Epithelial cell of prostate (primary cell): Measurements from ENCODE around the gene RERG.
A peak's percentile ranks its signal among the peaks of the same experiment; 100 is the strongest.
"Not testable (repeated sequence)": the region's sequence is repeated elsewhere in the genome, so short reads cannot be mapped to it uniquely, and the experiment has no call there.

ENCODE experiments used
- DNase-seq: peaks from one replicate; pipeline ENCODE4 v3.0.0-alpha.2; 2011; ENCODE audit warnings: low read depth, low spot score
- H3K27ac ChIP-seq: fragments of 450-650 bp; 2 replicates; pipeline ENCODE4 v1.5.1; 2017; ENCODE audit warnings: mild to moderate bottlenecking

The RERG gene

DNA sequence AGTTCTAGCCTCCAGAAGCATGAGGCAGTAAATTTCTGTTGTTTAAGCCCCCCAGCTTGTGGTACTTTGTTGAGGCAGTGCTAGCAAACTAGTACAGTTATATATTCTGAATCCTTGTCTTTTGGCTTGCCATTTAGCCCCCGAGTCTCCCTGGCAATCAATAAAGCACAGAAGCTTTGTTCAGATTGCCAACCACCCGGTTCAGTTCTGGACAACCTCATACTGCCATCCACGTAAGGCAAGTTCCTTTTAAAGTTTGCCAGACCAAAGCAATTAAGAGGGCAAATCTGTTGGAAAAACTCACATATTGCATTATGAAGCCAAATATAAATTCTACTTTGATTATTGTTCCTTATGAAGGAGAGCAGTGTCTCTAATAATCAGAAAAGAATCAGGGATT is 67.1 kb downstream of the RERG start:
- no peak for DNase-seq
- no peak overlapping the region for H3K27ac ChIP-seq

DNA sequence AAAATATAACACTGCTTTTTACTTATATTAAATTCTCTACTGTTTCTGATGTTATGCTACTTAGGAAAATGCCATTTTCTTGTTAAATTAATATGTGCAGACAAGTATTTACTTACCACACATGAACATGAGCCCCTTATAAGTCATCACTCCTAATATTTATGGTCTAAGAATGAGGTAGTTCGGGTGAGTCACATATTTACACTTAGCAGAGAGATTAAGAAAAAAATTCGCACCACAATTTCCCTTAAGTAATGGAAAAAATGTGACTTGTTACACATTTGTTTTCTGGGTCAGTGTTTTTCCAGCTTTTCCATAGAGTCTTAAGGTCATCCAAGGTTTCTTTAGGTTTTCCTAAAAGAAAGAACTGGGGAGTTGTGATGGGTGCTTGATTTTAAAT is 68.3 kb downstream of the RERG start:
- peak; percentile 41 for DNase-seq
- no peak overlapping the region for H3K27ac ChIP-seq

DNA sequence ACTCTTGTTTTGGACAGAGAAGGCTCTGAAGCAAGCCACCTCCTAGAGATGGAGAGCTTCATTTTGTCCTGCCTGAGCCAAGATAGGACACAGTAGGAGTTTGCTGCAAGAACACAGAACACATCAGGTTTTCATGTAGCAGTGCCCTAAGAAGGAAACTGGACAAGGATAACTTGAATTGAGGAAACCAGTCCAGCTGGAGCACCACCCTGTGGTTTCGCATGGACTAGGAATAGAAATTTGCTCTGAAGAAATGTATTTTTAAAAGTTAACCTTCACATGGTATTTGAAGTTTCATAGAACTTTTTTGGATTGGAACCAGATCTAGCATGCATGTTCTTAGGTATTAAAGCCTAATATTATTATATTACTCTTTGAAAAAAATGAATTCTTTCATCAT is 68.8 kb downstream of the RERG start:
- no peak overlapping the region for H3K27ac ChIP-seq
- no peak for DNase-seq

DNA sequence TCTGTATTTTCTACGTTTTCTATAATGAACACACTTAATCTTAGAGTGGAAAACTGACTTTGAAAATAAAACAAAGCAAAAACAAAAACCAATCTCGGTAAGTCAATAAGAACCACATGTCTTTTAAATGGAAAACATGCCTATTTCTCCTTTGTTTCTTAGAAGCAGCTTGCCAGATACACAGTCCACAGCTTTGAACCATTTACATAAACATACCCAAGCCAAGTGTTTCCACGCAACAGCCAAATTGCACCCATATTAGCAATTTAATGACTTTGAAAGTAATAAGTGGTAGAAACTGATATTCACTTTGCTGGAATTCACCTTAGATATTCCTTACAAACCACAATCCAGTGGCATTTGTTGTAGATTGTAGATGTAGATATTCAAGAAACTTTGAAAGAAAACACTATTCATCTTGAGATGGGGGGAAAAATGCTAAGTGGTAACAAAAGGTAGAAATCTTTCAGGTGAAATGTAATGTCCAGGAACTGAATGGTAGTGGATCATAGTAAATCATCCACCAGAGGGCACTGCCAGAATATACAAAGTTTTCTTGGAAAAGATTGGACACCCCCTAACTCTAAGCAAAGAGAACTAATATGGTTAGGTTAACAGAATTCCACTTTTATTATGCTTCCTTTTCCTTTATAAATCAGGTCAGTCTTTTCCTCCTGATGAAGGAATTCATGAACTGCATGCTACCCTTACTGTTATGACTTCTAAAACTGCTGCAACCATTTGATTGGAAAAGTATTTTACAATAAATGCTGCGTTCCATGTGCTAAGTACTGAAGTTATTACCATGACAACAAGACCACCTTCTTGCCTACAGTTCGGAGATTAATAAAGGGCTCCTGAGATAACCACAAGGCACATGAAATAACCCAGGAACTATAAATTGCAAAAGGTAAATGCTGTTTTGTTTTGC is 69.8 kb downstream of the RERG start:
- H3K27ac ChIP-seq: no peak overlapping the region

DNA sequence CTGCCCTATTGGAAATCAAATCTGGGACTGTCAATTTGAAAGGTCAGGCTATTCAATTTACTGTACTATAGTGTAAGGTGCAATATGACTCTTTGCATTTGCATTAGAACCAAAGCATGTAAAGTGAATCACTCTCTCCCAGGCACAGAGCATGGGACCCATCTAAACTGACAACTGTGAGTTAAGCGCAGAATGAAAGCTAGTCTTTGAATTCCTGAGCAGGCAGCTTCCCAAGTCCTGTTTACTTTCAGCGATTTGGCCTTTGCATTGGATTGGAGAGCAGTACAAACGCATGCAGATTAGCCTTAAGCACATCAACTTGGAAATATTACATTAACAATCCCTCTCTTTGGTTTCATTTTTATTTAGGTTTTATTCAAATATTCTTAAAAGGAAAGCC is 74.6 kb downstream of the RERG start:
- H3K27ac ChIP-seq: no peak overlapping the region
- DNase-seq: no peak

More for the DNA sequence above, 69.8 kb downstream of the RERG start:
- no peak for DNase-seq

DNA sequence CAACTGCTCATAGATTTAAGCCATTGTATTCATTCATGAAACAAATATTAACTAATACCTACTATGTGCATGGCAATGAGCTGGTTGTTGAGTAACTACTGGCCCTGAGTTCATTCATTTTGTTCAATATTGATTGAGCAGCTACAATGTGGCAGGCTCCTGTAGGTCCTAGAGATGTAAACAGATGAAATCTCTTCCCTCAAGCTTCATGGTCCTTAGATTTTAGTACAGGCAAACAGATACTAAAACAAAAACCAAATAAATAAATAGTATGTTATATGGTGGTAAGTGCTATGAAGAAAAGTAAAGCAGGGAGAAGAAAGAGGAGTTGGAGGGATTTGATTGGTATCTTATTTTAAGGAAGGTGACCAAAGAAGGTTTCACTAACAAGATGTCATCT is 77.8 kb downstream of the RERG start:
- DNase-seq: no peak
- H3K27ac ChIP-seq: no peak overlapping the region

DNA sequence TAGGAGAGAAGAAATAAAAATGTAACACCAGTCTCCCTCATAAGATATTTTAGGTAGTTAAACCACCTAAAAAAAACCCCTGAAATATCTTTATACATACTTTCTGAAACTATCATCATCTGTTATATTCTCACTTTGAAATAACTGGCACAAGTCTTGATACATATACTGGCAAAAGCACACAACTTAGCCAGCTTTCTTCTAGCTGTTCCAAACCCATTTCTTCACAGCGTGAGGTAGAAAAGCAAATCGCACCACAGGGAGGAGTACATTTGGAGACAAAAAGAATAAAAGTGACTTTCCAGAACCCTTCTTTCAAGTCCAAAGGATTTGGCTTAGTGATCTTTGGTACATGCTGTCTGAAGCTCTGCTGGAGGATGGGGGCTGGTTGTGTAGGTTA is 78.5 kb downstream of the RERG start:
- DNase-seq: no peak

DNA sequence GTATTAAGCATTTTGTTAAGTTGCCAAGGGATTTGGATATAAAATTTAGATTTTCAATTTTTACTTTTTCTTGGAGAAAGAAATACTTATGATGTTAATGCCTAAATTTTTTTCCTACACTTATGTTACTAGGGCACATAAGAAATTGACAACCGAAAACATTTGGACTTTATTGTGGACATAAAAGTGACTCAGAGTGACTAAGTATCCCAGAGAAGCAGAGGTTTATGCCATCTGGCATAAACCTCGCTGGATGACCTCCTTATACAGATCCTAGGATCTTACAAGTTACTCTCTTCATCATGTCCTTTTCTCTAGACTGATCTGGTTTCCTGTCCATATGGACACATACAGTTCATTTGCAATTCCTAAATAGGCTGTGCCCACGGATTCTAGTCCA is 89.8 kb downstream of the RERG start:
- no peak for DNase-seq
- H3K27ac ChIP-seq: no peak overlapping the region

More for the DNA sequence above, 78.5 kb downstream of the RERG start:
- no peak overlapping the region for H3K27ac ChIP-seq

DNA sequence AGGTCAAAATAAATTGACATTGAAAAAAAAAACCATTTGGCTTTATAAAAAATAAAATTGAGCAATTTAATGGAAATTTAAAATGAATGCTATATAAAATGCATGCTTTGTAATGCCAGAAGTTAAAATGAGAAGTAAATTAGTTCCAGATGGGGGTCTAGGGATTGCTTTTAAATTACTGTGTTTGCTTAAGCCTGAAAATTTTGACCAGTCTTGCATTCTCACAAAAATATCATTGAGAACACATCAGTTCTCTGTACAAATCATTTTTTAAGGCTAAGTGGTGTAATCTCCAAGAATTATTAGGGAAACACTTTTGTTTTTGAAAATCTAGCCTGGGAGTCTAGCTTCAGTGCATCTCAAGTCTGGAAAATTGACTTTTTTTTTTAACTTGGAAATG is 90.7 kb downstream of the RERG start:
- DNase-seq: no peak
- H3K27ac ChIP-seq: no peak overlapping the region

DNA sequence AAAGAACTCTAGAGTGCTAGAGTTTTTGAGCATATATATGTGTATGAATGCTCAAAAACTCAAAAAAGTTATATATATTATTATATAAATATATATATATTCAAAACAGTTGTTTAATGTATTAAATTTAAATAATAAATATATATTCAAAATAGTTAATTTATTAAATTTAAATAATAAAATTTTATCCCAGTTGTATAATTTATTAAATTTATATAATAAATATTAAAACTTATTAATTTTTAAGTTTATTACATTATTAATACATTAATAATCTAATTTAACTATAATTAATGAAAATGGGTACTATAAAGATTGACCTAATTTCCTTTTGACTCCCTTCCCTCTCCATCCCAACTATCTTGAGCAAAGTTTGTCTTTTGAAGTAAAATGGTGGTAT is 97.8 kb downstream of the RERG start:
- H3K27ac ChIP-seq: no peak overlapping the region
- no peak for DNase-seq

DNA sequence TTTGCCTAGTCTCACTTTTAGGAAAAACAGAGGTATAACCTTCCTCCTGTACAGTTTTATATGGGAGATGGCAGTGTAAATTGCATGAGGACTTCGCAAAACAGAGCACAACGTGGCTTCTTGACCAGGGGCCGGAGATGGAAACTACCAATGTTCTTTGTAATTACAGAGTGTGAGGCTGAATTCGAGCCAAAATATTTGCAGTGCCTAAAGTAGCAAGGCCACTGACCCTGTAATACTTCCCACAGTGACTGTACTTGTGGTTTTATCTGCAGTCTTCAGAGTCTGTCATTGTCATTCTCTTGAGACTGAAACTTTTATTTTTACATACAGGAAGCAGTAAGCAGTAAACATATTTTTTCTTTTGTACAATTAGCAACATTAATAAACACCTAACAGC is 98.9 kb downstream of the RERG start:
- no peak overlapping the region for H3K27ac ChIP-seq
- DNase-seq: no peak

DNA sequence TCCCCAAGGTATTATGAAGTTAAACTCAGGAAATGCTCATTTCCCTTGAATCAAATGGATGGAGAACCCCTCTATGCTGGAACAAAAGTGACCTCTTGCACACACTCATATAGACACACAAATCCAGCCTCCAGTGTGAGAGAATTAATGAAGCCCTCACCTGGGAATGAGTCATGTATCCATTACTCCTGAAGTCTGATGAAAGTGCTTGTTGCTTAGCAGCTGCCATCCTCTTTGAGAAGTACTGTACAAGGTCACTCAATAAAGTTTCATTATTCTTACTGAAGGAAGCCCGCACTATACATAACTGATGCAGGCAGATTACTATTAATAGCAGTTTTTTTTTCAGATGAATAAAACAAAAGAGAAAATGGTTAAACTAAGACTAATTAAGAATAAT is 102.3 kb downstream of the RERG start:
- no peak for DNase-seq
- H3K27ac ChIP-seq: no peak overlapping the region

DNA sequence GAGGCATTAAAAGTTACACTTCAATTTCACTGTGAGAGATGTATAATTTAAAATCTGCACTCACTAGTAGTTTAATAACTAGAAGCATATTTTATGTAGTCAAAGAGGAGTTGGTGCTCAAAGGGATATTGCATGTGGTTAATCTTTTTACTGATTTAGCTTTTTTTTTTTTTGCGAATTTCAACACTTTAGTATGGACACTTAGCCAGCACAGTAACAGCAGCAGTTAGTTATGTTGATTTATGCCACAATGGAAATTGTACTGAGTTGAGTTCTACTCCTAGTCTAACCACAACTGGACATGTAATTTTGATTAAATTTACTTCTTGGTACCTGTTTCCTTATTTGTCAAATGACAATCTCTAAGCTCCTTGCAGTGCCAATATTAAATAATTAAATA is 104.2 kb downstream of the RERG start:
- H3K27ac ChIP-seq: no peak overlapping the region
- DNase-seq: no peak

DNA sequence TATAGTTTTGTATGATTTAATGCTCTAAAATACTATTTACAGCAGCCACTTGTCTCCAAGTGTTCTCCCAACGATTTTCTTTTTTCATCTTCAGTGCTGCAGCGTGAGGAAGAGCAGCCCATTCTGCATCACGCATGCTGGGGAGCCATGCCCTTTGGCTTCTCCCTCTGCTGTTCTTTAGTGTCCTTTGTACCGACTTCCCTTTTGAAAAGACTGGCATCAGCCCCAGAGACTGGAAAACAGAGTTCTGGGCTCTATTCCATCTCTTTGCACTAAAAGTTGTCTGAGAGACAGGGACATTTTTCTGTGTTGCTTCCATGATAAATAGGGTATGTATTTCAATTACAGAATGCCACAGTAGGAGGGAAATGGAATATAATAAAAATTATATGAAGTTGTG is 105.1 kb downstream of the RERG start:
- no peak overlapping the region for H3K27ac ChIP-seq
- no peak for DNase-seq

DNA sequence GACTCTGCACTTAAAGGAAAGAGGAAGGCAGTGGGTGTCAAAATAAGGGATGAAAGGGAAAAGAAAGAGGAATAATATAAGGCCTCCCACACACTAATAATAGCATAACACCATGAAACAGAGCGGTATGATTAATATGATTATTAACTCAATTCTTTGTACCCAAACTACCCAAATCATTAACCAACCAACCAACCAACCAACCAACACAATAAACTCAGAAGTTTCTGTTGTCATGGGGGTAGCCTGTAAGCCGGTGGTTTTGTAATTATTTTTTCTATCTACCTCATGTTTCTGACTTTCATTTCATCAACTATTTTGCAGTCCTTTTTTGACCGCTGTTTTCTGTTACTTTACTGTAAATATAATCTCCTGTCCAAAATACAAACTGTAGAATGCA is 105.8 kb downstream of the RERG start:
- H3K27ac ChIP-seq: no peak overlapping the region
- no peak for DNase-seq

DNA sequence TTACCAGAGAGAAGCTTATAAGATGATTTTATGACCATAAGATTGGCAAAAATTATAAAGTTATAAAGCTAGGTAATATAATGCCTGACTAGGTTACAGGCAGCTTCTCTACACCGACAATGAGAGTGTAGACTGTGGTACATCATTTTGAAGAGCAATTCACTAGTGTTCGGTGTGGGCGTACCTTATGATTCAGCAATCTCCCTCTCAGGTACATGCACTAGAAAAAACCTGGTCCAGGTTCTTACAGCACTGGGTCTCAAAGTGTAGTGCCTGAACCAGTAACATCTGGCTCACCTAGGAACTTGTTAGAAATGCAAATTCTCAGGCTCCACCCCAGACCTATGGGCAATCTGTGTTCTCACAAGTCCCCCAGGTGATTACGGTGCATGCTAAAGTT is 106.7 kb downstream of the RERG start:
- no peak for DNase-seq
- H3K27ac ChIP-seq: no peak overlapping the region

DNA sequence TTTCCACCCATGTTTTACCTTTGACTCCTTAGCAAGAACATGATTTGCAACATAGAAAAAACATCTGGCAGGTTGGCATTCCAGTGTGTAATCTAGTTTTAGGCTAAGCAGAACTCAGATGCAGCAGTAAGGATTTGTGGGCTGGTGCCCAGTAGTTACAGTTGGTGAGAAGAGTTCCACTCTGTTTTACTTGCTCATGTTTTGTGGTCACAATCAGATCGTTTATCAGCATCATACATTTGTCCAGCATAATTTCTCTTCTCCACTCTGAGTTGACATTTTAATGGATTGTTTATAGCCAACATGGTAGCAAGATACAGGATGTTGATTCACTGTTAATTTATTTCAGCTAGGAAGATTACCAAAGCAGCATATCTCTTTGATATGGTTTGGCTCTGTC is 128.4 kb downstream of the RERG start:
- DNase-seq: no peak

DNA sequence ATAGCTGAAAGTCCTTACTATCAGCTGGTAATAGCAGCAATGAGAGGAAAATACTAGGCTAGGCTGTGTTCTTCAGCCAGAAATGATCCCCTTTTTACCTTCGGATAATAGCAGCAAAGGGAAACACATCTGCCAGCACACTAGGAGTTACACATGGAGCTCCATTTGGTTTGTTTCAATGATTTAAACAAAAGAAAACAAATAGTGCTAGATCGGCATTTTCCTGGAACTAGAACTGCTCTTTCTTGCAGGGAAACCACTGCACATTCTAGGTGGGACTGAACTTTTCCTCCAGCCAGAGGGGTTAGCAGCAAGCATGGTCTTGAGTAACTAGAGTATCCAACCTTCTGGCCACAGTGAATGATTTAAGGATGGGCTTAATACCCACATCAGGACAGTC is 130.8 kb downstream of the RERG start:
- no peak for DNase-seq
- H3K27ac ChIP-seq: no peak overlapping the region

More for the DNA sequence above, 128.4 kb downstream of the RERG start:
- H3K27ac ChIP-seq: no peak overlapping the region

DNA sequence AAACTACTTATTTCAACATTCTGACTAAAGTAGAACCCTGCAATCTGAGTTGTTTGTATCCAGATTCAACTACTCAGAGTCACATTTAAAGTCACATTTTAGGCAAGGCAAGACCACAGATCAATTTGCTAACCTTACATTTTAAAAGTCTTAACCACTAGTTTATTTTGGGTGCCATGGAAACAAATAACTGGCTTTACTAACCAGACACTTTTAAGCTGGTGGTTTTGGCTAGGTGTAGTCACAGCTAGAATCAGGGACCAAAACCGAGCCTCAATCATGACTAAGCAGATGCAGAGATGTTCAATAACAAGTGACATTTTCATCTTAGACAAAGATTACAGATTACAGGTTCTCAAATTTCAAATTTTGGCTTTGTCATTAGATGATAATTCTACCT is 133.1 kb downstream of the RERG start:
- H3K27ac ChIP-seq: no peak overlapping the region

DNA sequence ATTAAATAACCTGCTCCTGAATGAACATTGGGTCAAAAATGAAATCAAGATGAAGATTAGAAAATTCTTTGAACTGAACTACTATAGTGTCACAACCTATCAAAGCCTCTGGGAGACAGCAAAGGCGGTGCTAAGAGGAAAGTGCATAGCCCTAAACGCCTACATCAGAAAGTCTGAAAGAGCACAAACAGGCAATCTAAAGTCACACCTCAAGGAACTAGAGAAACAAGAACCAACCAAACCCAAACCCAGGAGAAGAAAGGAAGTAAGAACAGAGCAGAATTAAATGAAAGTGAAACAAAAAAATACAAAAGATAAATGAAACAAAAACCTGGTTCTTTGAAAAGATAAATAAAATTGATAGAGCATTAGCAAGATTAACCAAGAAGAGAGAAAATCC is 143.5 kb downstream of the RERG start:
- not testable (repeated sequence) for DNase-seq, H3K27ac ChIP-seq

More for the DNA sequence above, 133.1 kb downstream of the RERG start:
- no peak for DNase-seq

DNA sequence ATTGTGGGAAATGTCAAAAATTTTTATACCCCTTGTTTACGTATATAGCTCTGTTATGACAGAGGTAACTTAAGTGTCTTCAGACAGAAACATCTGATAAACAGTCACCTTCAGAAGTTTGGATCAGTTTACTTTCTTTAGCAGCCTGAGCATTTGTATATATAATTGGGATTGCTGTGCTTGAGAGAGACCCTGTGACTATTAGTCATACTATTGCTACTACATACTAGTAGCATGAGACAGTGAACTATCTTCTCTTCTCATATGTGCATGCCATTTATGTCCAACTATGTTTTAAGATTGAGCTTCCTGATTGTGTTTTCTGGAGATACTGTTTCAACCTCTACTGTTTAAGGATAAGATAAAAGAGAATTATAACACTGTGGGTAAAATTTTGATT is 146.9 kb downstream of the RERG start:
- no peak for DNase-seq

DNA sequence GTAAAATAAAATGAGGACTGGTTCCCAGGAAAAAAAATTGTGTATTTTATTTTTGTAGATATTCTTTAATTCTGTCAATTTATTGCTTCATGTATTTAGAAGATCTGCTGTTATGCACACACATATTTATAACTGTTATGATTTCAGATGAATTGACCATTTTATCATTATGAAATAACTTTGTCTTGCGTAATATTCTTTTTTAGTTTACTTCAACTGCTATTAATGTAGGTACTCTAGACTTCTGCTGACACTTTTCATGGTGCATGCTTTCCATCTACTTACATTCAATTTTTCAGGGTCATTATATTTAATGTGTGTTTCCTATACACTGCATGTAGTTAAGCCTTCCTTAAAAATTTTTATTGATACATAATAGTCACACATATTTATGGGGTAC is 162.1 kb downstream of the RERG start:
- no peak overlapping the region for H3K27ac ChIP-seq
- no peak for DNase-seq

More for the DNA sequence above, 146.9 kb downstream of the RERG start:
- no peak overlapping the region for H3K27ac ChIP-seq
